GM06990 (cell line): Measurements from ENCODE around the gene KIAA1671.

ENCODE experiments used
- DNase-seq: peaks from one replicate; pipeline ENCODE4 v3.0.0-alpha.2; 2011; ENCODE audit not compliant: insufficient read length; ENCODE audit errors: extremely low read depth
- H3K27me3 ChIP-seq: replicated peaks from 2 replicates; pipeline ENCODE4 v1.6.0; 2011; ENCODE audit warnings: low read length; ENCODE audit not compliant: control insufficient read depth, insufficient read depth
- H3K36me3 ChIP-seq: 2 replicates; pipeline ENCODE4 v1.5.1; 2011; ENCODE audit warnings: low read length; ENCODE audit not compliant: control insufficient read depth, insufficient read depth
- H3K4me3 ChIP-seq: replicated peaks from 2 replicates; pipeline ENCODE4 v1.5.1; 2011; ENCODE audit warnings: low read depth, mild to moderate bottlenecking, control low read depth, low read length
- CTCF ChIP-seq: IDR thresholded peaks from 2 replicates; pipeline ENCODE4 v1.5.1; 2011; ENCODE audit warnings: low read length, control low read depth, mild to moderate bottlenecking, inconsistent platforms; ENCODE audit not compliant: insufficient read depth, poor library complexity, severe bottlenecking

Gene KIAA1671

DNA sequence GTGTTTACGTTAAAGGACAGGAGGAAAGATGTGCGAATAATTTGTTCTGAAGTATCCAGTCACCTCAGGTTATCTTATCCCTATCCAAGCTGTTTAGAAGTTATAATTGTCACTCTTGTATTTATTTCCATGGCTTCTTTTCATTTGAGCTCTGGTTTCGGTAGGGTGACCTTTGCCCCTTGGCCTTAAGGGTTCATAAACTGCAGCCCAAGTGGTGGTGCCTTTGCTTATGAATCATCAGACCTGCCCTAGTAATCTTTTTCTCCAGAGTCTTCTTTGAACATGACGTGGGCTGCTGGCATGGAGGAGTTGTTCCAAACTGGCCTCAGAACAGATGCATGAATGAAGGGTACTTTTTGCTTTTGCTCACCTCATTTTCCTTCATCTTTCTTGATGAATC lies 240.6 kb downstream of the KIAA1671 start:
- Histone ChIP-seq H3K4me3 (no peak overlapping the region), H3K27me3 (no peaks in the 10 kb centered on the region), H3K36me3 (no peaks in the 10 kb centered on the region)
- no peak for DNase-seq
- TF ChIP-seq CTCF, result no peak

- no peak for DNase-seq
- no peaks in the 10 kb centered on the region for H3K36me3 ChIP-seq
- no peaks in the 10 kb centered on the region for H3K27me3 ChIP-seq
- H3K4me3 ChIP-seq, result no peak overlapping the region
- no peak for TF ChIP-seq CTCF
Measured at GRCh38 chr22:25193548-25193947, 241.0 kb downstream of the KIAA1671 start.

DNA sequence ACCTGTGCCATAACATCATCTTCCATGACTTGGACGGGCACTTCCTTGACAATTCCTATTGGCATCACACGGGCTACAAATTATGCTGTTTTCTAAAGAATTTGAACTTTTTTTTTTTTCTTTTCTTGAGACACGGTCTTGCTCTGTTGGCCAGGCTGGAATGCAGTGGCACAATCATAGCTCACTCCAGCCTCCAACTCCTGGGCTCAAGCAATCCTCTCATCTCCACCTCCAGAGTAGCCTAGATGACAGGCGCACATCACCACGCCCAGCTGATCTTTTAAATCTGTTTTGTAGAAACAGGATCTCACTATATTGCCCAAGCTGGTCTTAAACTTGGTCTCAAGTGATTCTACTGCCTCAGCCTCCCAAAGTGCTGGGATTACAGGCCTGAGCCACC lies 243.8 kb downstream of the KIAA1671 start:
- Histone ChIP-seq H3K36me3 (no peaks in the 10 kb centered on the region), H3K27me3 (no peaks in the 10 kb centered on the region; the same call in 1 of the 2 replicates), H3K4me3 (no peak overlapping the region)
- TF ChIP-seq CTCF, result no peak
- DNase-seq, result no peak

DNA sequence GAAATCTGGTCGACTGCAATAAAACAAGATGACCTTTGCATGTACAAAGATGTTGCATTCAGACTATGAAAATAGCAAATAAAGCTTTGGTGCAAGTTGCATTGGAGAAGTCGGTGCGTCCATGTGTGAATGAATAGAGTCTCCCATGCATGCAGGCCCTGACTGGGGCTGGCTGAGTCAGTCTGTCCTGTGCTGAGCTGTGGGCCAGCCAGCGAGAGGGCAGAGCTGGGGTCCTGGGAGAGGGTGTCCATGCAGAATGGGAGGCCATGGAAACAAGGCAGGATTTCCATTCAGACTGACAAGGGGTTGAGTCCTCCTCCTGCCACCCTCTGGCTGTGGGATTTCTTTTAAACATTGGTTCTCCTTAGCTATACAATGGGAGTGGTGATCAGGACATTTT lies 244.8 kb downstream of the KIAA1671 start:
- Histone ChIP-seq H3K4me3 (no peak overlapping the region), H3K36me3 (no peaks in the 10 kb centered on the region), H3K27me3 (no peaks in the 10 kb centered on the region; the same call in 1 of the 2 replicates)
- no peak for TF ChIP-seq CTCF
- DNase-seq, result no peak

DNA sequence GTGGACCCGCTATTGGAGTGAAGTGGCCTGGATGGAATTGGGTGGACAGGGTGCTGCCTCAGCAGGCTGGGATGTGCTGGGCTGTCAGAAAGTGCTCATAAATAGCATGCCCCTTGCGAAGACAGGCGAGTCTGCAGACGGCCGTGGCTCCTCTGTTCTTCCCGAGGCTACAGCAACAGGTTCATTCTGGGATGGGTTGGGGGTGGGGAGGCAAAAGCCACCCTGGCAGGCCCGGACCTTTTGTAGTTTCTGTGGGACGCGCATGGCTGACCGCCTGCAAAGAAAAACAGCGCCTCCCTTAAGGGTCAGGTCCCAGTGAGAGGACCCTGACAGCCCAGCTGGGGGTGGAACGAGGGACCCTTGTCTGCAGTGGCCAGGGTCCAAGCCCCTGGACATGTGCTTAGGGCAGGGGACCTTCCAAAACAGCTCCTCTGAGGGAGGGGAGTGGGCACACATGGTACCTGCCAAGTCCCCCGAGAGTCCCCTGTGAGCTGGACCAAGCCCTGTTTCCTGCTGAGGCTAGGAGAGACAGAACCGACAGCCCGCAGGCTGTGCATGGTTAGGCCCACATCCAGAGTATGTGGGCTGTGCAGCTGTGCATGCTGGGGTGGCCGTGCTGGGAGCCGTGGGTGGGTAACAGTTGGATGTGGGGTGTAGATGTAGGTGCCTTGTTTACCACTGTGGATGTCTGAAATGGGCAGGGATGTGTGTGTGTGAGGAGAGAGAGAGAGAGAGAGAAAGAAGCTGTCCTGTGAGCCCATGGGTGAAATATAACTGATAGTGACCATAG lies 247.4 kb downstream of the KIAA1671 start, which contains the start of gene CRYBB3:
Gene CRYBB3, plus strand, starts transcription at position 128 of the 790 bp plus-strand sequence. CDS start 1,539 bp downstream, outside the sequence.
- Histone ChIP-seq H3K4me3 (no peak within 1 kb of the TSS), H3K27me3 (no peaks in the 10 kb centered on the region; the same call in 1 of the 2 replicates)
- no peak for TF ChIP-seq CTCF

More for the DNA sequence above, 247.4 kb downstream of the KIAA1671 start, which contains the start of gene CRYBB3:
- no peaks in the 10 kb centered on the region for H3K36me3 ChIP-seq
- no peak for DNase-seq
